Measurements from ENCODE around the gene UBXN11. TPM values are rescaled to one million over a fixed set of nuclear protein-coding genes. Genes with fewer than 3 reads are reported as not detected.

The UBXN11 gene
- total and polyA plus RNA-seq, 11 donors = 3.7 to 17.2 (median 8.0) TPM

DNA sequence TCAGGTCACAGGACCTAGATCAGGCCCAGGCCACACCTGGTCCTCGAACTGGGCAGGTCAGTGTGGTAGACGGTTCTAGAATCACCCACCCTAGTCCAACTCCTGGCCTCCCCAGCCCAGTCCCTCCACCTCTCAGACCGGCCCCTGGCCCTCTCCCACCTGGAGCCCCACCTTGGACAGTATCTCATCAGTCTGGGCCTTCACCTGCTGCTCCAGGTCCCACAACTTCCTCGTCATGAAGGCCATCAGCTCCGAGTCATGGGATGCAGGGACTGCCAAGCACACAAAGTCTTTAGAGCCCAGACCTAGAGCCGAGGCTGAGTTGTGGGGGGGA is 8.7 kb downstream of the UBXN11 start:
- intact Hi-C loops (cut with DNase I) = no loop called here
- DNase-seq (no peak), ATAC-seq (no peak)
- Histone ChIP-seq H3K9me3 (no peaks in the 10 kb centered on the region), H3K36me3 (peaks cover 0 to 8% (median 0%) of the 10 kb centered on the region in 9 donors), H3K4me3 (no peak overlapping the region), H3K4me1 (peaks cover 0 to 21% (median 2%) of the 10 kb centered on the region in 12 donors), H3K27ac (no peak overlapping the region), H3K27me3 (no peaks in the 10 kb centered on the region)
- TF ChIP-seq, protein P1, sequence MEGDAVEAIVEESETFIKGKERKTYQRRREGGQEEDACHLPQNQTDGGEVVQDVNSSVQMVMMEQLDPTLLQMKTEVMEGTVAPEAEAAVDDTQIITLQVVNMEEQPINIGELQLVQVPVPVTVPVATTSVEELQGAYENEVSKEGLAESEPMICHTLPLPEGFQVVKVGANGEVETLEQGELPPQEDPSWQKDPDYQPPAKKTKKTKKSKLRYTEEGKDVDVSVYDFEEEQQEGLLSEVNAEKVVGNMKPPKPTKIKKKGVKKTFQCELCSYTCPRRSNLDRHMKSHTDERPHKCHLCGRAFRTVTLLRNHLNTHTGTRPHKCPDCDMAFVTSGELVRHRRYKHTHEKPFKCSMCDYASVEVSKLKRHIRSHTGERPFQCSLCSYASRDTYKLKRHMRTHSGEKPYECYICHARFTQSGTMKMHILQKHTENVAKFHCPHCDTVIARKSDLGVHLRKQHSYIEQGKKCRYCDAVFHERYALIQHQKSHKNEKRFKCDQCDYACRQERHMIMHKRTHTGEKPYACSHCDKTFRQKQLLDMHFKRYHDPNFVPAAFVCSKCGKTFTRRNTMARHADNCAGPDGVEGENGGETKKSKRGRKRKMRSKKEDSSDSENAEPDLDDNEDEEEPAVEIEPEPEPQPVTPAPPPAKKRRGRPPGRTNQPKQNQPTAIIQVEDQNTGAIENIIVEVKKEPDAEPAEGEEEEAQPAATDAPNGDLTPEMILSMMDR (IDR thresholded peaks at IDR 0.05) = no peak
- no peak for TF ChIP-seq POLR2A (IDR thresholded peaks at IDR 0.05)
- WGBS, 4 donors = 76 to 87% (median 78%) methylated on average over 6 of the region's 6 CpGs

DNA sequence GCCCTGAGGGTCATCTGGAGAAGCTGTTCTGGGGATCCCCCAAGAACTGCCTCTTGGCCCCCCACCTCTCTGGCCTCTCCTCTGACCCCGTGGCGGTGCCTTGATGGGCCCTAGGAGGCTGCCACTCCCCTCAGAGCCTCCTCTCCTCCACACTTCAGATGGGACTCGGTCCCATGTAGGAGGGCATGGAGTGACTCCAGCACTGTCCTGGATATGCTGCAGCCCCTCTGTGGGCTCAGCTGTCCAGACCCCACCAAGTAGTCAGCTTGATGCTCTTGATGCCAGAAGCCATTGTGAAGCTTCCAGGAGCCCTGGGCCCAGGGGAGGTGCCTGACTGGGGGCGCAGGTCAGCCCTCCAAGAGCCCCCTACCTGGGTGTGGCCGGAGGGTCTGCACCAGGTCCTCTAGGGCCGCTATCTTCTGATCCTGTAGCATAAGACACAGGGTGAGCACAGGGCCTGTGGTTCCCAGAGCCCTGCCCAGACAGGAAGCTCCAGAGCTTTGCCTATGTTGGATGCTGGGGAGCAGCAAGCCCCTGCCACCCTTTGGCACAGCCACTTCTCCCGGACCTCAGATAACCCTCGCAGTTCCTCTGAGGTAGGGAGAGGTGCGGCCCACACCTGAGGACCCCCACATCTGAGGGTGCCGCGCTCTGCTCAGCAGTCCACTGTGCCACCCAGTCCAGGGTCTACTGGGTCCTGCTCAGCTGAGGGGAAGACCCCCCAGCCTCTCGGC is 9.2 kb downstream of the UBXN11 start:
- Histone ChIP-seq H3K4me1 (peaks cover 0 to 21% (median 0%) of the 10 kb centered on the region in 12 donors), H3K36me3 (peaks cover 0 to 8% (median 0%) of the 10 kb centered on the region in 9 donors), H3K27ac (no peak overlapping the region), H3K27me3 (no peaks in the 10 kb centered on the region), H3K9me3 (no peaks in the 10 kb centered on the region), H3K4me3 (no peak overlapping the region)
- DNase-seq (no peak), ATAC-seq (no peak)
- TF ChIP-seq, protein P1 (IDR thresholded peaks at IDR 0.05) = no peak
- TF ChIP-seq POLR2A (IDR thresholded peaks at IDR 0.05) = no peak
- intact Hi-C loops (cut with DNase I) = no loop called here
- WGBS, 4 donors = 91 to 99% (median 97%) methylated on average over 9 to 12 of the region's 12 CpGs

GRCh38 chr1:26296340-26297056 is 9.9 kb downstream of the UBXN11 start:
- DNase-seq (no peak), ATAC-seq (no peak)
- peaks cover 0 to 8% (median 0%) of the 10 kb centered on the region in 9 donors for H3K36me3 ChIP-seq
- TF ChIP-seq POLR2A (IDR thresholded peaks at IDR 0.05) = no peak
- TF ChIP-seq, protein P1 (IDR thresholded peaks at IDR 0.05) = no peak
- H3K9me3 ChIP-seq = no peaks in the 10 kb centered on the region
- peaks cover 0 to 25% (median 0%) of the 10 kb centered on the region in 12 donors for H3K4me1 ChIP-seq
- H3K4me3 ChIP-seq = no peak overlapping the region
- intact Hi-C loops (cut with DNase I) = no loop called here
- H3K27me3 ChIP-seq = no peaks in the 10 kb centered on the region
- no peak overlapping the region for H3K27ac ChIP-seq
- 85 to 91% (median 88%) methylated on average over 12 to 16 of the region's 16 CpGs for WGBS, 4 donors

Data from heart left ventricle (tissue), 16 donors.